Measurements from ENCODE around the gene SPATA21.

DNA sequence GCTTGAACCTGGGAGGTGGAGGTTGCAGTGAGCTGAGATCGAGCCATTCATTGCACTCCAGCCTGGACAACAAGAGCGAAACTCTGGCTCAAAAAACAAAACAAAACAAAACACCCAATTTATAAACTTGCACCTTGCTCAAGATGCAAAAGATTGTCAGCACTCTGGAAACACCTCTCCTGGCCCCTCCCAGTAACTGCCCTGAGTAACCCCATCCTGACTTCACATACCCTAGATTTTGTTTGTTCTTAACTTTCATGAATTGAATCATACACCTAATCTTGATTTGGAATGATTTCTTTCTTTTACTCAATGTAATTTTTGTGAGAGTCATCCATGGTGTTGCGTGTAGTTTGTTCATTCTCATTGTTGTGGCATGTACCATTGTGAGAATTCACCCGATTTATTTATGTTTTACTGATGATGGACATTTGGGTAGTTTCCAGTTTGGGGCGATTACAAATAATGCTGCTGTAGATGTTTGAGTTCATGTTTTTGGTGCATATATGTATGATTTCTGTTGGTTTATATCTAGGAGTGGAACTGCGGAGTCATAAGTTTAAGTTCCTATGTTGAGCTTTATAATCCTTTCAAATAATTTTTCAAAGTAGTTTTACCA lies 13.7 kb upstream of the SPATA21 start:
- TF ChIP-seq, protein P1, sequence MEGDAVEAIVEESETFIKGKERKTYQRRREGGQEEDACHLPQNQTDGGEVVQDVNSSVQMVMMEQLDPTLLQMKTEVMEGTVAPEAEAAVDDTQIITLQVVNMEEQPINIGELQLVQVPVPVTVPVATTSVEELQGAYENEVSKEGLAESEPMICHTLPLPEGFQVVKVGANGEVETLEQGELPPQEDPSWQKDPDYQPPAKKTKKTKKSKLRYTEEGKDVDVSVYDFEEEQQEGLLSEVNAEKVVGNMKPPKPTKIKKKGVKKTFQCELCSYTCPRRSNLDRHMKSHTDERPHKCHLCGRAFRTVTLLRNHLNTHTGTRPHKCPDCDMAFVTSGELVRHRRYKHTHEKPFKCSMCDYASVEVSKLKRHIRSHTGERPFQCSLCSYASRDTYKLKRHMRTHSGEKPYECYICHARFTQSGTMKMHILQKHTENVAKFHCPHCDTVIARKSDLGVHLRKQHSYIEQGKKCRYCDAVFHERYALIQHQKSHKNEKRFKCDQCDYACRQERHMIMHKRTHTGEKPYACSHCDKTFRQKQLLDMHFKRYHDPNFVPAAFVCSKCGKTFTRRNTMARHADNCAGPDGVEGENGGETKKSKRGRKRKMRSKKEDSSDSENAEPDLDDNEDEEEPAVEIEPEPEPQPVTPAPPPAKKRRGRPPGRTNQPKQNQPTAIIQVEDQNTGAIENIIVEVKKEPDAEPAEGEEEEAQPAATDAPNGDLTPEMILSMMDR (IDR thresholded peaks at IDR 0.05; ENCODE audit: poor library complexity, severe bottlenecking) = no peak
- no peak for TF ChIP-seq EZH2 (IDR thresholded peaks at IDR 0.05; ENCODE audit: borderline replicate concordance, insufficient read depth, low read length, poor library complexity, severe bottlenecking)
- no peak for TF ChIP-seq SMC3 (conservative IDR thresholded peaks at IDR 0.05; ENCODE audit: poor library complexity)

All from neural cell (in vitro differentiated cells).